Stimulated activated naive CD4-positive, alpha-beta T cell (primary cell): ENCODE data around the gene RILPL1.
"Not testable (repeated sequence)": the region's sequence is repeated elsewhere in the genome, so short reads cannot be mapped to it uniquely, and the experiment has no call there.

ENCODE experiments used
- DNase-seq, 6 experiments: peaks; one replicate each; lab custom pipeline; 2025; lab: John Stamatoyannopoulos, UW

RILPL1 gene, protein sequence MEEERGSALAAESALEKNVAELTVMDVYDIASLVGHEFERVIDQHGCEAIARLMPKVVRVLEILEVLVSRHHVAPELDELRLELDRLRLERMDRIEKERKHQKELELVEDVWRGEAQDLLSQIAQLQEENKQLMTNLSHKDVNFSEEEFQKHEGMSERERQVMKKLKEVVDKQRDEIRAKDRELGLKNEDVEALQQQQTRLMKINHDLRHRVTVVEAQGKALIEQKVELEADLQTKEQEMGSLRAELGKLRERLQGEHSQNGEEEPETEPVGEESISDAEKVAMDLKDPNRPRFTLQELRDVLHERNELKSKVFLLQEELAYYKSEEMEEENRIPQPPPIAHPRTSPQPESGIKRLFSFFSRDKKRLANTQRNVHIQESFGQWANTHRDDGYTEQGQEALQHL

DNA sequence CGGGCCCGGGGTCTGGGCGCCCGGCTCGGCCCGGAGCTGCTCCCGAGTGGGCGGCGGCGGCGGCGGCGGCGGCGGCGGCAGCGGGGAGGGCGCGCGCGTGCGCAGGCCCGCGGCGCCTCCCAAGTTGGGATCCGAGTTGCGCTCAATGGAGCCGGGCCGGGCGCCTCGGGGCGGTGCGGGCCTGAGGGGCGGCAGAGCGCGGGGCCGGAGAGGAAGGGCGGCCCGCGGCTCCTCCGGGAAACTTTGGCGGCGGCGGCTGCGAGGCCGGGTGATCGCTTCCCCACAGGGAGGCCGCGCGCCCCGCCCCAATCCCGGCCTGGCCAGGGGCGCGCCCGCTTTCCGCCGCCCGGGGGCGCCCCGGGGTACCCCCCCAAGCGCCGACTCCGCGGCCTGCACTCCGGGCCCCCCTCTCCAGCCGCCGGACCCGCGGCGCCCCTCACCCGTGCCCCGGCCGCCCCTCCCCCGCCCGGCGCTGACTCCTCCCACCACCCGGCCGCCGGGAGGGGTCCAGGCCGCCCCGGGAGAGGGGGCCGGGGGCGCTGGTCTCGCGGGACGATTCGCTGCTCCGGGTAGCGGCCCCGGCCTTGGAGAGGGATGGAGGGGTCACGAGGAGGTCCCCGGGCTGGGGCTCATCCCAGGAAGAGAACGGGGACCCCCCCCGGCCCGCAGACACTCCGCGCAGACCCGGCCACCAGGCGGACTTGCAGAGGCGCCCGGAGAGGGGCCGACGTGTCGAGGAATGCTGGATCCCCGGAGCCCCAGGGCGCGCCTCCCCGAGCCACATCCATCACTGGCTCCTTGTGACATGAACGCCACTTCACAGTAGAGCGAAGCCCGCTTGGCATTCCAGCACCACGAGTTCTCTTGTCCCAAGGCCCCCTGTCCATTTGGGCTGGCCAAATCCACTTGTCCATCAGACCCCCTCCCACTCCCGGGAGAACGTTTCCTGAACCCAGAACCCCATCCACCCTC, at the start of gene RILPL1:
Gene RILPL1, minus strand, starts transcription at position 48 of the 972 bp plus-strand sequence. CDS start 237 bp downstream, outside the sequence.
- peak; percentile 28 to 60 (median 42) for DNase-seq

DNA sequence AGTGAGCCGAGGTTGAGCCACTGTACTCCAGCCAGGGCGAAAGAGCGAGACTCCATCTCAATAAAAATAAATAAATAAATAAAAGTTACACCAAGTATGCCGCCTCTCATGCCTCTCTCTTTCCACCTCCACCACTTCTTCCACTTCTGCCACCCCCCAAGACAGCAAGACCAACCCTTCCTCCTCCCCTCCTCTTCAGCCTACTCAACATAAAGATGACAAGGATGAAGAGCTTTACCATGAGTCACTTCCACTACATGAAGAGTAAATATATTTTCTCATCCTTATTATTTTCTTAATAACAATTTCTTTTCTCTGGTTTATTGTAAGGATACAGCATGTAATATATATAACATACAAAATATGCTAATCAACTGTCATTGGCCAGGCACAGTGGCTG, 47.3 kb upstream of the RILPL1 start:
- no peak for DNase-seq

DNA sequence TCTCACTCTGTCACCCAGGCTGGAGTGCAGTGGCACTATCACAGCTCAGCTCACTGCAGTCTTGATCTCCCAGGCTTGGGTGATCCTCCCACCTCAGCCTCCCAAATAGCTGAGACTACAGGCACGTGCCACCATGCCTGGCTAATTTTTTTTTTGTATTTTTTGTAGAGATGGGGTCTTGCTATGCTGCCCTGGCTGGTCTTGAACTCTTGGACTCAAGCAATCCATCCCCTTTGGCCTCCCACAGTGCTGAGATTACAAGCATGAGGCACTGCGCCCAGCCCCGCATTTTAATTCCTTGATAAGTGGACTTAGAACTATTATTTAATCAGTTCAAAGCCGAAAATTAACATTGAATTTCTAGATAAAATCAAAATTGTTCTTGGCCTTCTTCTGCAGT, 45.3 kb upstream of the RILPL1 start:
- not testable (repeated sequence) for DNase-seq

DNA sequence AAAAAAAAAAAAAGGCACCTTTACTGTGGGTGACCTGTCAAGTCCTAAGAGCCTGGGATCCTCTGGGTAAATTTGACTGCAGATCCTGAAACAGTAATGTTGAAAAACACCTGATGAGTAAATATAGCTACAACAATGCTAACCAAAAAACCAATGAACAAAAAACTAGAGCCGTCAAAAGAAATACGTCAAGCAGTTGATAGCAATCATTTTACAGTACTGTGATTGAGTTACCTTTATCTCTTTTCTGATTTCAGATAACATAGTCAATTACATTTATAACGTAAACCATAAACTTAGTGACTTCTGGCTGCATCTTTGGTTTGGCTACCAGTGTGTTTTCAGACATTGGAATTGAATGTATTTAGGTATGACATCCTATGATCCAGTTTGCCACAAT, 44.7 kb upstream of the RILPL1 start:
- DNase-seq, result no peak

DNA sequence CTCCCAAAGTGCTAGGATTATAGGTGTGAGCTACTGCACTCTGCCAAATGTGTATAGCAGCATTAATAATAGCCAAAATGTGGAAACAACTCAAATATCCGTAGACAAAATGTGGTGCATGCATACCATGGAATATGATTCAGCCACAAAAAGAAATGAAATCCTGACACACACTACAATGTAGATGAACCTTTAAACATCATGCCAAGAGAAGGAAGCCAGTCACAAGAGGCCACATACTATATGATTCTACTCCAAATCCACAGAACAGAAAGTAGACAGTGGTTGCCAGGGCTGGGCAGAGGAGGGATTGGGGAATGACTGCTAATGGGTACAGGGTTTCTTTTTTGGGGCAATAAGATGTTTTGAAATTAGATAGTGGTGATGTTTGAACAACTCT, 43.1 kb upstream of the RILPL1 start:
- no peak for DNase-seq

GRCh38 chr12:123573870-123574269, 40.4 kb upstream of the RILPL1 start:
- no peak for DNase-seq

- no peak for DNase-seq
Observed at GRCh38 chr12:123572391-123572790, 38.9 kb upstream of the RILPL1 start.

DNA sequence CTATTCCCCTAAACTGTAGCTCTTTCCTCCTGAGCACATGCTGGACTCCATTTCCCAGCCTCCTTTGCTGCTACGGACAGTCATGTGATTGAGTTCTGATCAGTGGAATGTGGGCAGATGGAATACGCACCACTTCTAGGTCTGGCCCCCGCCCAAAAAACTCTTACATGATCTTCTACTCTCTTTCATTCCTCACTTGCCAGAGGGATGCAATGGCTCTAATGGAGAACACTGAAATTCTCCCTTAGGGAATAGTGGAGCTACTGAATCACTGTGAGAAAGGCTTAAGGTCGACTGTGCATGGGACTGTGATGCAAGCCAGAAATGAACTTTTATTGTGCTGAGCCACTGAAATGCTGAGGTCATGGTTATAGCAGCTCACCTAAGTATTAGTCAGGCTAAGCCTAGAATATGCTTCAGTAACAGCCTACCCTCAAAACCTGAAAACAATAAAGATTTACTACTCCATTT, 37.9 kb upstream of the RILPL1 start:
- DNase-seq, result no peak

- no peak for DNase-seq
Observed at GRCh38 chr12:123559468-123559867, 25.9 kb upstream of the RILPL1 start.

- DNase-seq, result not testable (repeated sequence)
Observed at GRCh38 chr12:123558487-123558886, 25.0 kb upstream of the RILPL1 start.

DNA sequence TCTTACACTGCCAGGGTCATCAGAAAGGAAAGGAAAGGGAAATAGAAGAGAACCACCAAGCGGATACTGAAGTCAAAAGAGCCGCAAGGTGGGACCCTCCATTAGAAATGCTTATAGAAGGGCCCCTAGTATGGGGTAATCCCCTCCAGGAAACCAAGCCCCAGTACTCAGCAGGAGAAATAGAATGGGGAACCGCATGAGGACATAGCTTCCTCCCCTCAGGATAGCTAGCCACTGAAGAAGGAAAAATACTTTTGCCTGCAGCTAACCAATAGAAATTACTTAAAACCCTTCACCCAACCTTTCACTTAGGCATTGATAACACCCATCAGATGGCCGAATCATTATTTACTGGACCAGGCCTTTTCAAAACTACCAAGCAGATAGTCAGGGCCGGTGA, 21.3 kb upstream of the RILPL1 start:
- not testable (repeated sequence) for DNase-seq

- not testable (repeated sequence) for DNase-seq
Observed at GRCh38 chr12:123554136-123554535, 20.6 kb upstream of the RILPL1 start.

GRCh38 chr12:123550700-123551099, 17.2 kb upstream of the RILPL1 start:
- DNase-seq, result no peak

- no peak for DNase-seq
Observed at GRCh38 chr12:123548107-123548506, 14.6 kb upstream of the RILPL1 start.

- no peak for DNase-seq
Observed at GRCh38 chr12:123546281-123546680, 12.8 kb upstream of the RILPL1 start.

DNA sequence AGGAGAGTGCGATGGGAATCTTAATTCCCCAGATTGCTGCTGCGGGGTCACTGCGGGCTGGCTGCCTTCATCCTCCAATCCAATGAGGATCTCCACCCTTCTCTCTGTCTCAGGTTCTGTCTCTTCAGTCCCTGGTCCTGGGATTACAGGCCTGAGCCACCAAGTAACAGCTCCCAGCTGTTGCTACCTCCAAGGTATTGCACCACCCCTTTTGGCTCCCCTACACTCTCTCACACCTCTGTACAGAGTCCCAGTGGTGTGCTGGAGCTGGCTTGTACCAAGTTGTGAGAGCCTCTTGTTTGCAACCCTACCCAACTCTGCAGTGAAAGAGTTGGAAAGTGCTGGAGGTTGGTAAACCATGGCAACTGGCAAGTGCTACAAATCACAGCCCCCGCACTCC, 10.0 kb upstream of the RILPL1 start:
- DNase-seq, result no peak

DNA sequence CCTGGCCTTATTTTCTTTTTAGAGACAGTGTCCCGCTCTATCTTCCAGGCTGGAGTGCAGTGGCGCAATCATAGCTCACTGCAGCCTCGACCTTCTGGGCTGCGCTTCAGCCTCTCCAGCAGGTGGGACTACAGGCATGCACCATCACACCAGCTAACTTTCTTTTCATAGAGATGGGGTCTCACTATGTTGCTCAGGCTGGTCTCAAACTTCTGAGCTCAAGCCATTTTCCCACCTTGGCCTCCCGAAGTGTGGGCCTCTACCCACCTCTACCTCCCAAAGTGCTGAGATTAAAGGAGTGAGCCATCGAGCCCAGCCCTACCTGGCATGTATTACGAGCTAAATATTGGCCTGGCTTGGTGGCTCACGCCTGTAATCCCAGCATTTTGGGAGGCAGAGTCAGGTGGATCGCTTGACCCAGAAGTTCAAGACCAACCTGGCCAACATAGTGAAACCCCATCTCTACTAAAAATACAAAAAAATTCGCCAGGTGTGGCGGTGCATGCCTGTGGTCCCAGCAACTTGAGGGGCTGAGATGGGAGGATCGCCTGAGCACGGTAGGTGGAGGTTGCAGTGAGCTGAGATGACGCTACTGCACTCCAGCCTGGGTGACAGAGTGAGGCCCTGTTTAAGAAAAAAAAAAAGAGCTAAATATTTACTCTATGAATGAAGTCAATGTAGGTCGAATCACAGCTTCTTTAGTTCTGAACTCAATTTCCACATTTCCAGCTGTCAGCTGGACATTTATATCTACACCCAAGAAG, 7.6 kb upstream of the RILPL1 start:
- DNase-seq, result no peak

DNA sequence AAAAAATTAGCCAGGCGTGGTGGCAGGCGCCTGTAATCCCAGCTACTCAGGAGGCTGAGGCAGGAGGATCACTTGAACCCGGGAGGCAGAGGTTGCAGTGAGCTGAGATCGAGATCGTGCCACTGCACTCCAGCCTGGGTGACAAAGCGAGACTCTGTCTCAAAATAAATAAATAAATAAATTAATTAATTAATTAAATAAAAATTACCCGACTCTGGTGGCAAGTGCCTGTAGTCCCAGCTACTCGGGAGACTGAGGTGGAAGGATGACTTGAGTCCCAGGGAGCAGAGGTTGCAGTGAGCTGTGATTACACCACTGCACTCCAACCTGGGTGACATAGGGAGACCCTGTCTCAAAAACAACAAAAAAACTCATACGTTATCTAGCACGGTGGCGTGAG, 2.4 kb upstream of the RILPL1 start:
- DNase-seq, result not testable (repeated sequence)

- DNase-seq, result peak in 1 of 6 experiments; percentile 7
Observed at GRCh38 chr12:123532808-123533649, 490 bp downstream of the RILPL1 start.

DNA sequence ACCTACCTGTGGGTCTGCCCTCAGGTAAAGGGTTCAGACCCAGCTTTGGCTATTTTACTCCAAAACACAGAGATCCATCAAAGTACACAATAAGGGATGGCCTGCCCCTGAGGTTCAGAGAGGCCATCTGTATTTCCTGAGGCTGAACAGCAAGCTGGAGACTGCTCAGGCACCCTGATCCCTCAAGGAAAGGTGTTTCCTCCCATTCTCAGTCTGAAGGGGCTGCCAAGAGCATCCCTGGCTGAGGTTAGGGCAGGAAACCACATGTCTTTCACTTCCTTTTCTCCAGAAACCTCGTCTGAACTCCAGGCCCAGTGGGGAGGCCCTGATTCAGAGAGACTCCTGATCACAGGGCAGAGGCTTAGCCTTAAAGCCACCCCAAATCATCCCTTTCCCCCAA, 1.5 kb downstream of the RILPL1 start:
- DNase-seq, result peak in 1 of 6 experiments; percentile 10

DNA sequence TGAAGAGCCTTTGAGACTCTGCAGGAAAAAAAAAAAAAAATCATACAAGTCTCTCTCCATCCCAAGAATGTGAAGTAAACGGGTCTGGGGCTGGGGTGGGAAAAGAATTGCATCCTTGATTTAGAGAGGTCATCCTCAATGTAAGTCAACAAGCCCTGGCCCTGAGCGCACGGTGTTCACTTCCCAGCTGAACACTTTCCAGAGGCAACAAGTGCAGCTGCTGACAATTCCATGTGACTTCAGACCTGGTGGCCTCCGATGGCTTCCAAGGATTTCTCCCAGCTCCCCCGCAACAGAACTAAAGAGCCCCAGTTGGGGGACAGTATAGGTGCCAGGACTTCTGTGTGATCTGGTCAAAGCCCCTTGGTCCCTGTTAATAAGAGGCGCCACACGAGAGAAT, 2.4 kb downstream of the RILPL1 start:
- DNase-seq, result no peak
